ENCODE measurements around the gene DDAH2.

Gene DDAH2

DNA sequence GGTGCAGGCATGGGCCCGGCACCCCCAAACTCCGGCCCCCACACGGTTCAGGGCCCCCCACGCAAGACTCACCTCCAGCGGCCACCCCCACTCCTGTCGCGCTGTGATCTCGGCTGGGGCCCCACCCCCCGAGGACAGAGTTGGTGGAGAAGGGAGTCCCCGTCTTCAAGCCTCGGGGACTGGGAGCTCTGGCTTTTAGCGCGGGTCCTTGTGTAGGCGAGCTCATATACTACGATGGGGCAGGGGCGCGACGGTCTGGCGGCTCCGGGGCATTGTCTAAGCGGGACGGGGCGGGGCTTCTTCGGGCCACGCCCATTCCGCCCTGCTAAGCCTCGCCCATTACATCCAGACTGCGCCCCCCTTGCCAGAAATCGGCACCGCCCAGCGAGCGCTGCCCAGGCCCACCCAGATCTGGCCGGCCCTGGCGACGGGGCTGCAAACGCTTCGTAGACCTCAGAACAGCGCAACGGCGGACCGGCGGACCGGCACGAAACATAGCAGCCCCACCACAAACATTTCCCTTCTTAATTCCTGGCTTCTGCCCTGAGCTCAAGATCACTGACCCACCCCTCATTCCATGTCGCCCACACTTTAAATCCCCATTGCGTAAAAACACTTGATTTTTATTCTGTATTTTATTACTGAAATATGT is 1.0 kb upstream of the DDAH2 start:
- peak; percentile 65 to 70 for DNase-seq

DNA sequence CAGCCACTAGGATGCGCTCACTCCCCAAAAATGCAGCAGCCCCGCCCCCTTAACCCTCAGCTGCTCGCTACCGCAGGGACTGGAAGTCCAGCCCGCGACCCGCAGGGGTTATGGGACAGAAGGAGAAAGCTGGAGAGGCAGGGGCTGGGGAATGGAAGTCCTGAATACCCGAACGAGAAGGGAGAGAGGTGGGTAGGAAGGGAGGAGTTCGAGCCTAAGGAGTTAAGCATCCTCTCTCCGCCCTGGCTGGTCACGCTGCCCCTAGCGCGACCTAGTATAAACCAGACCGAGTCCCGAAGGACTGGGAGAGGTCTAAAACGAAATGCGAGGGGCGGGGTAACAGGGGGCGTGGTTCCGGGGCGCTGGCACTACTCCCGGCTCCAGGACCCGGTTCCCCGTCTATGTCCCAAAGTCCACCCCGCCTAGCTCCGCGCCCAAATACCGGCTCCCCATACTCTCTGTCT is 448 bp upstream of the DDAH2 start:
- peak; percentile 48 to 64 for DNase-seq

DNA sequence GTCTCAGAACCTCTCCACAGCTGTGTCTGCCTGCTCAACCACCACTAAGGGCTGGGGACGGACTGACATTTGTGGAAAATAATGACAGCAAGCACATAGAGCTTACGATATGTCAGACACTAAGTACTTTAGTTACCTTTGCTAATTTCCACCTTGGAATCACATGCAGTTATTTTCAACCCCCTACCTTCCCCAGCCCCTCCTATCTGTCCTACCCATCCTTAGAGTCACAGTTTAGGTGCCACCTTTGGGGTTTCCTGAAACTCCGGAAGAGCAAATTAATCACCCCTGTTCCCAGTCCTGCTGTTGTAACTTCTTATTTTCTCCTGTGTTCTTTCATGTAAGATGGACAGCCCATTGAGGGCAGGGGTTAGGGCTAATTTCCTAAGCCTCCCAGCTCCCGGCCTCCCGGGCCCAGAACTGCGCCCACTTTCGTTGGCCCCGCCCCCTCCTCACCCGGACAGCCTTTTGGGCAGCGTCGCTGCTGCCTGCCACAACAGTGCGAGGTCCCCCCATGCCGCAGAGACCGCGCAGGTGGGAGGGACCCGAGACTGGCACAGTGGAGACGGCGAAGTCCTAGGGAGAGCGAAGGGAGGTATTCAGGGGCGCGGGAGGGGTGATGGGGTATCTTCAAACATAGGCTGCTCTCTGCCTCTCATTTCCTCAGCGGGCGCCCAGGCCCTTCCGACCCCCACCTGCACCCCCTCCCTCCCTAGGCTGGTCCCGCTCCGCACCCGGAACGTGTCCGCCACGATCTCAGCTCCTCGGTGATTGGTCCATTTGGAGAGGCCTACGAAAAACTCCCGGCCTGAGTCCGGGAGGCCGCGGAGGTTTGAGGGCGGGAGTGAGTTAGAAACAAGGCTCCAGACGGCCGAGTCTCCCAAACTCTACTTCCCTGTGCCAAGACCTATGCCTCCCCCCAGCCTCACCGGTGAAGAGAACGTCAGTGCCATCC is 1.1 kb downstream of the DDAH2 start:
- DNase-seq: no peak

DNA sequence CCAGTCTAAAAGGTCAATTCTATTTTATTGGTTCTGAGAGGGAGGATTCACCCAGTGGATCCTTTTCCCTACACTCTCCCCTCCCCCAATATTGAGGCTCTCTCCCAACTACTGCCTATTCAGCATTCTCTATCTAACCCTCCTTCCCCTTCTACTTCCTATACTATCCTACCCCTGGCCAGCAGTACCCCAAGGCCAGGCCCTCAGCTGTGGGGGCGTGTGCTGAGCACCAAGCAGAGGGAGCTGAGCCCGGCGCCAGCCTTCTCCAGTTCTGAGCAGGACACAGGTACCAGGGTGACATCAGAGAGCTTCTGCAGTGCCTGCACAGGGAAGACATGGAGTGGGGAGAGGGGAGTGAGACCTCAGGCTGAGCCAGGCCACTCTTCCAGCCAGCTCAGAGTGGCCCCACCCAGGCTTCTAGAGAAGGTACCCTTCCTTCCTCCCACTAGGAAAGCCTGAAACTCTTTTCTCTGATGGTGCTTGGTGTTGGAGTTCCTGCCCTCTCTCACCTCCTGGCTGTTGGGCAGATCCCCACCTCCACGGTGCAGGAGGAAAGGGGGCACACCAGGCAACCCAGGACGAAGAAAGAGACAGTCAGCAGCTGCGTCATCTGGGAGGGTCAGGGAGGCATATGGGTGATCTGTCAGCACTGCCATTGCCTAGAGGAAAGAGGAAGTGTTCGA is 1.9 kb downstream of the DDAH2 start:
- no peak for DNase-seq

DNA sequence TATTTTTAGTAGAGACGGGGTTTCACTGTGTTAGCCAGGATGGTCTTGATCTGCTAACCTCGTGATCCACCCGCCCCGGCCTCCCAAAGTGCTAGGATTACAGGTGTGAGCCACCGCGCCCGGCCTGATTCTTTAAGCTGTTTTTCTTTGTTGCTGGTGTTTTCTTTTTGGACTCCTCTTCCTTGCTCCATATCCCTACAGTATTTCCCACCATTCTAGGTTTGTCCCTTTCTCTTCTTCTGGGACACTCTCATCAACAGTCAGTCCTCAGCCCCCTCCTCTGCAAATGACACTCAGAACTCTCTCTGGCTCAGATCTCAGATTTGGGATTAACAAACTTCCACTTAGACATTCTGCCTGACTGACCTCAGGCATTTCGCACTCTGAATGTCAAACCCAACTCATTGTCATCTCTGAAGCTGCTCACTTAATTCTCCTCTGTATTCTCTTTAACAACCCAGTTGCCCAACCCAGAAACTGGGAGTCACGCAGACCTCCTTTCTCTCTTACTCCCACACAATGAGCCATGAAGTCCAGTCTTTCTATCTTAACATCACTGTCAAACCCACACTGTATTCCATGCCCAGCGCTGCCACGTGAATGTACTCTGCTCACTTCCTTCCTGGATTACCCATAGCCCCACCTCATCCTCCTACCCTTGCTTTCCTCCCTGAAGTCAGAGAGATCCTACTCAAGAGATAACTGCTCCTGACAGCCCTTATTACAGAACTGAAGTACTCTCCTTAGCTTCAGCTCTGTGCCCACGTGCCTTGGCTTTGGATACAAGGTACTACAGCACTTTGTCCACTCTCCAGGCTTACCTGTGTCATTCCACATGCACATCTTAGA is 3.4 kb downstream of the DDAH2 start:
- no peak for DNase-seq

DNA sequence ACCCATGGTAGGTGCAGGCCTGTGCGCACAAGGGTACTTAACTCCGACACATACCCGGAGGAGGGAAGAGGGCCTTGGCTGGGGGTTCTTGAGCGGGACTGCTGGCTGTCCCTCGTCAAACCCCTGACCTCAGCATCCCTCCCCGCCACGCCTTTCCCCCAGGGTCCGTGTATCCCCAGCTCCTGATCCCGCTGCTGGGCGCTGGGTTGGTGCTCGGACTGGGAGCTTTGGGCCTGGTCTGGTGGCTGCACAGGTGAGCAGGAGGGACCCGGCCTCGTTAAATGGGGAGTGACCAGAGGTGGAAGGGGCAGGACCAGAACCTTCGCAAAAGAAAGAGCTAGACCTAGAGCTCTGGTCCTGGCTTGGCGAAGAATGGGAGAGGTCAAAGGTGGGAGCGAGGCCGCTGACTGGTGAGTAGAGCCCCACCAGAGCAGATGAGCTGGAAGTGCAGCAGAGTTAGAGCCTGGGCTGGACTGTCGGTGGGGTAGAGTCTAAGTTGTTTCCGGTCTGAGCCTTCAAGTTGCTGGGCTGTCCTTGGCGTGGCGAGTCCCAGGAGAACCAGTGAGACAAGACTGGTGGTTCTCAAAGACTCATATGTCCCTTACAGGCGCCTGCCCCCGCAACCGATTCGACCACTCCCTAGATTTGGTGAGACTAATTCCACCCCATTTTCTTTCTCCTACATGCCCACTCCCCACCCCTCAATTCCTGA is 5.0 kb downstream of the DDAH2 start:
- DNase-seq: no peak

DNA sequence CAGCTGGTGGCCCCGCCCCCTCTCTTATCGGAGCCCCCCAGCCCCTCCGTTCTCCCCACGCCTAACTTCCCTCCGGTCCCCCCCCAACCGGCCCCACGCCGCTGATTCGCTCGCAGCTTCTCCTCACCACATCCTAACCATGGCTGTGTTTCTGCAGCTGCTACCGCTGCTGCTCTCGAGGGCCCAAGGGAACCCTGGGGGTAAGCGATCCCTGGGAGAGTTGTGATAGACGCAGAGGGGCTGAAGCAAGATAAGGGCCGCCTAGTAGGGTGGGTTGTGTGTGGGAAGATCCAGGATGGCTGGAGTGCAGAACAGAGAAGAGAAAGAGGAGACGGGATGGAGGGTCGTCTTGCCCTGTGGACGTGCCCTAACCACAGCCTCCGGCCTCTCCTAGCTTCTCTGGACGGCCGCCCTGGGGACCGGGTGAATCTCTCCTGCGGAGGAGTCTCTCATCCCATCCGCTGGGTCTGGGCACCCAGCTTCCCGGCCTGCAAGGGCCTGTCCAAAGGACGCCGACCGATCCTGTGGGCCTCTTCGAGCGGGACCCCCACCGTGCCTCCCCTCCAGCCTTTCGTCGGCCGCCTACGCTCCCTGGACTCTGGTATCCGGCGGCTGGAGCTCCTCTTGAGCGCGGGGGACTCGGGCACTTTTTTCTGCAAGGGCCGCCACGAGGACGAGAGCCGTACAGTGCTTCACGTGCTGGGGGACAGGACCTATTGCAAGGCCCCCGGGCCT is 5.7 kb downstream of the DDAH2 start, which contains the start of gene MPIG6B:
Gene MPIG6B, plus strand, starts transcription at position 129 of the 735 bp plus-strand sequence. Its CDS starts 11 bp downstream, at position 140.
- DNase-seq: no peak

DNA sequence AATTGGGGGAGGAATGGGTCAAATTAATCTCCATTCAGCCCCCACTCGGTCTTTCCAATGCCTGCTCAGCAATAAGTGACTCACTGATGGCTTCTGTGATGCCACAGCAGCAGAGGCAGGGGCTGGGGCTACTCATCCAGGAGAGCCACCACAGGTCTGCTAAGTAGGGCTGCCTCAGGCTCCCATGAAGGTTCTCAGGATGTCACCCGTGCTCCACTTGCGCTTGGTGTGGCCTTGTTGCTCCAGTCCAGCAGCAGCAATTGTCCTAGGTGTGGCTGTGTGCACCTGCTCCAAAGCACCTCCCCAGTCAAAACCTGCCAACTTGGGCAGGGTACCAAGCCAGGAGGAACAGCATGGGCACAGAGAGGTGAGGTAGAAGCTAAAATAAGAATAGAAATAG is 6.9 kb downstream of the DDAH2 start:
- no peak for DNase-seq

DNA sequence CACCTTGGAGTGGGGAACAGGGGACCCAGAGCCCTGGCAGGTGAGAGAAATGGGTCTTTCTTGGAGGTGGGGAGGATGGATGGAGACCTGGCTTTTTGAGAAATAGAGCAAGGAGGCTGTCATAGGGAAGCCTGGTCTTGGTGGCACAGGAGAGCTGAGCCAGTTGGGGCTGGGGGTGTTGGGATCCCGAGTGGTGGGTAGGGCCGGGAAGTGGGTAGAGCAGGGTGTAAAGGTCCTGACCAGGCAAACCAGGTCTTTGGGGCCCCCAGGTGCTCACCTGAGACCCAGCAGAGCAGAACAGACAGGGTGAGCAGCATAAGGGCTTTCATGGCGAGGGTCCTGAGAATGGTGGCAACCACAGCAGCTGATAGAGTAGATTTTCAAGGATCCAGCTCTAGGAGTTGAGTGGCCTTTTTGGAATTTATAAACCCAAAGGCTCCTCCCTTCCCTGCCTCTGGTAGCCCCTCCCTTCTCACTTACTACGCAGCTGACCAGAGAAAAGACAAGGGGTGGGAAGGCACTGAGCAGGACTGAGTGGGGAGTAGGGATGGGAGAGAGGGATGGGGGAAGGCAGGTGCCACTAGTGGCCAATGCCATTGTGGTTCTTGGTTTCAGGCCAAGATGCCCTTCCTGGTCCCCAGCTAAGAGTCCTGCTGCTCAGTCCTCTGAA is 7.6 kb downstream of the DDAH2 start, which contains the start of gene LY6G6C:
Gene LY6G6C, minus strand, starts transcription at position 396 of the 670 bp plus-strand sequence. Its CDS starts 67 bp downstream, at position 329.
- no peak for DNase-seq

DNA sequence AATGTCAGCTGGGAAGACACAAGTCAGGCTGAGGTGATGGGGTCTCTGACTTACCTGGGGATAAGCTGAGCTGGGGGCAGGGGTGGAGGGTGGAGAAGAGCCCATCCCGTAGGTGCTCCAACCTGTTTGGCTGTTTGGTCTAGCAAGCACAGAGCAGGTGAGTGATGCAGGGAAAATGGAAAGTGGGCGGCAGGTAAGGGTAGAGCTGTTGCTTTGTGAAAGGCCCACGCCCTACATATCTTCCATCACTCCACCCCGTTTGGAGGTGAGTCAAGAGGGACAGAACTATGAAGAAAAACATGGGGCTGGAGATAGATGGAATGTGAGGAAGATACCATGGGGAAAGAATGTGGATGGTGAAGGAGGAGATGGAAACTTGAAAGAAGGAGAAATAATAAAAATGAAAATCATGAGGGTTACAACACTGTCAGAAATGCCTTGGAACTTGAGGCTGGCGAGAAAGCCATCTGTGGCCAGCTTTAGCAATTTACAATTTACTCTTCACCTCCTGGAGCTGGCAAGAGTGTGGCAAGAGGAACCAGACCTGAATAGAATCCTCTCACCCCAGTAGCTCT is 8.8 kb downstream of the DDAH2 start:
- no peak for DNase-seq

GRCh38 chr6:31719001-31719400 is 10.1 kb downstream of the DDAH2 start:
- no peak for DNase-seq

GRCh38 chr6:31718265-31718664 is 10.8 kb downstream of the DDAH2 start:
- DNase-seq: no peak

GRCh38 chr6:31717499-31718222 is 11.4 kb downstream of the DDAH2 start:
- DNase-seq: peak; percentile 70 to 74

- no peak for DNase-seq
These were observed 13.8 kb downstream of the DDAH2 start, which contains the start of gene LY6G6D for GRCh38 chr6:31715022-31715958. Gene LY6G6D, plus strand, starts transcription at chr6:31715348. Its CDS starts 8 bp downstream, at chr6:31715356.

DNA sequence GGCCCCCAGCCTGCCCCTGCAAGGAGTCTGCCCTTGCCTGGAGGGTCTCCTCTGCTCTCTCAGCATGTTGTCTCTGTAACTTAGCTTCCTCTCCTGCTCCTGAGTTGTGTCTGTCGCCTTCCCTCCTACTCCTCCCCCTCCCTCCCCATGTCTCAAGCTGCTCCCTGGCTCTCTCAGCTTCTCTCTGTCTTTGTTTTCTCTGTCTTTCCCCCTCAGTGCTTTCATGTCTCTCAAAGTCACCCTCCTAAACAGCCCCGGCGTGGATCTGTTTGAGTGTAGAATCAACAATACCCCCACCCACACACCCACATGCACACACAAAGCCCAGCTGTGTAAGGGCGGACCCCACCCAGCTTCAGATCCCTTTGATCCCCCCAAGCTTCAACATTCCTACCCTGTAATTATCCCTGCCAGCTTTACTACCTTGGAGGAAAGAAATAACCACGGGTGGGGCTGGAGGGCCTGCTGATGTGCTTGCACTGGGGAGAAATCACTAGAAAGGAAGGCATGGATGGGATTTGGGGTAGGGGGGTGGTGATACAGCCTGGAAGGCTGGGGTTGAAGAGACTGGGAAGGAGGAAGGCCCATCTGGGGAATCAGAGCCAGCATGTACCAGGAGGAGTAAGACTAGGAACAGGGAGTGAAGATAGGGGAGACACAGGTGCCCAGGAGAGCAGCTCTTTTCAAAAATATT is 15.0 kb downstream of the DDAH2 start:
- no peak for DNase-seq

DNA sequence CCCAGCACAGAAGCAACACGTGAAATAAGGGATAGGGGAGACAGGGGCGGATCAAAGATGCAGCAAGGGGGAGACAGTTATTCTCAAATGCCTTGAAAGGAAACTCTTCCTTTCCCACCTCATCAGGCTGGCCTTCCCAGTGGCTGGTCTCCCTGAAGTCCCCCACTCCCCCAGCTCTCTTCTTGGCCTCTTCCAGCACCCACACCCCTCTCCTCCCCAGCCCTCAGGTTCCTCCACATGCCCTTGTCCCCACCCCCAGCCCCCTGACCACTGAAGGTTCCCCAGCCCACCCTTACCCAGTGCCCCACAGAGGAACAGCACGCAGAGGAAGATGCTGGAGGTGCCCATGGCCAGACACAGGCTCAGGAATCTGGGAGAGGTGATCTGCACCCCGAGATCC is 15.6 kb downstream of the DDAH2 start:
- no peak for DNase-seq

GRCh38 chr6:31712296-31712695 is 16.8 kb downstream of the DDAH2 start:
- DNase-seq: no peak

Data from NCI-H1930 (cell line).